ENCODE results near the gene ALDOB.
"Not testable (repeated sequence)": the region's sequence is repeated elsewhere in the genome, so short reads cannot be mapped to it uniquely, and the experiment has no call there.

Gene ALDOB

GRCh38 chr9:101384873-101385536 is 50.6 kb downstream of the ALDOB start, which contains the start of gene BAAT:
BAAT (minus strand) TSS chr9:101385006; CDS start chr9:101371404, 13,602 bp downstream.
- not testable (repeated sequence) for DNase-seq (ENCODE audit: low spot score); H2BK120ac ChIP-seq (ENCODE audit: low read depth, low read length); H2BK5ac ChIP-seq (ENCODE audit: low read length); H3K14ac ChIP-seq (ENCODE audit: low read length); H4K91ac ChIP-seq (ENCODE audit: low read depth, low read length, poor library complexity); H3K18ac ChIP-seq (ENCODE audit: low read length); H3K4me3 ChIP-seq (ENCODE audit: low read length in 2 of 2); H2BK12ac ChIP-seq (ENCODE audit: low read length); H3K27me3 ChIP-seq (ENCODE audit: control insufficient read depth in 3 of 3, insufficient read depth in 3 of 3, low read depth in 1 of 3, low read length in 3 of 3); H4K8ac ChIP-seq (ENCODE audit: low read depth, low read length); H2AK5ac ChIP-seq (ENCODE audit: low read depth, low read length); H3K79me1 ChIP-seq (ENCODE audit: low read depth, low read length); H3K4me1 ChIP-seq (ENCODE audit: control insufficient read depth in 2 of 2, insufficient read depth in 1 of 2, low read depth in 1 of 2, low read length in 2 of 2); H3K27ac ChIP-seq (replicated peaks; ENCODE audit: low read length); H3K4ac ChIP-seq (ENCODE audit: low read length); H3K9ac ChIP-seq (ENCODE audit: low read depth, low read length, poor library complexity); H2AFZ ChIP-seq (ENCODE audit: low read length); H3K23ac ChIP-seq (ENCODE audit: low read depth, low read length, poor library complexity); H2BK15ac ChIP-seq (ENCODE audit: low read length); H3K4me2 ChIP-seq (ENCODE audit: insufficient read depth, low read length, poor library complexity, severe bottlenecking)
- no CpG with 5 or more reads among the region's 11 CpGs for WGBS, 2 donors (ENCODE audit: extremely low coverage in 2 of 2, insufficient read length in 2 of 2, insufficient replicate concordance in 1 of 2)
- peaks cover 1 to 36% of the 10 kb centered on the region in 2 donors for H3K36me3 ChIP-seq (replicated peaks in 1 of 2; ENCODE audit: control insufficient read depth in 2 of 2, insufficient read depth in 2 of 2, low read length in 2 of 2)
- peaks cover 0 to 31% of the 10 kb centered on the region in 2 donors for H3K9me3 ChIP-seq (replicated peaks in 1 of 2; ENCODE audit: control insufficient read depth in 2 of 2, insufficient read depth in 1 of 2, low read depth in 1 of 2, low read length in 2 of 2)

- no CpG with 5 or more reads among the region's 2 CpGs for WGBS, 2 donors (ENCODE audit: extremely low coverage in 2 of 2, insufficient read length in 2 of 2, insufficient replicate concordance in 1 of 2)
- H3K79me1 ChIP-seq (ENCODE audit: low read depth, low read length), result no peaks in the 10 kb centered on the region
- H4K8ac ChIP-seq (ENCODE audit: low read depth, low read length), result no peak overlapping the region
- no peak overlapping the region for H3K27ac ChIP-seq (replicated peaks; ENCODE audit: low read length)
- no peak overlapping the region for H3K4me3 ChIP-seq (ENCODE audit: low read length in 2 of 2)
- no peak overlapping the region for H3K18ac ChIP-seq (ENCODE audit: low read length)
- no peak overlapping the region for H3K9ac ChIP-seq (ENCODE audit: low read depth, low read length, poor library complexity)
- H3K14ac ChIP-seq (ENCODE audit: low read length), result no peak overlapping the region
- no peak overlapping the region for H3K23ac ChIP-seq (ENCODE audit: low read depth, low read length, poor library complexity)
- no peak overlapping the region for H2BK12ac ChIP-seq (ENCODE audit: low read length)
- peaks cover 0 to 31% of the 10 kb centered on the region in 2 donors for H3K9me3 ChIP-seq (replicated peaks in 1 of 2; ENCODE audit: control insufficient read depth in 2 of 2, insufficient read depth in 1 of 2, low read depth in 1 of 2, low read length in 2 of 2)
- no peak overlapping the region for H2BK5ac ChIP-seq (ENCODE audit: low read length)
- H3K4me2 ChIP-seq (ENCODE audit: insufficient read depth, low read length, poor library complexity, severe bottlenecking), result no peak overlapping the region
- no peak overlapping the region for H2AFZ ChIP-seq (ENCODE audit: low read length)
- peaks cover 0 to 19% of the 10 kb centered on the region in 2 donors for H3K36me3 ChIP-seq (replicated peaks in 1 of 2; ENCODE audit: control insufficient read depth in 2 of 2, insufficient read depth in 2 of 2, low read length in 2 of 2)
- H2BK15ac ChIP-seq (ENCODE audit: low read length), result no peak overlapping the region
- H2AK5ac ChIP-seq (ENCODE audit: low read depth, low read length), result no peak overlapping the region
- no peak overlapping the region for H3K4ac ChIP-seq (ENCODE audit: low read length)
- no peak overlapping the region for H4K91ac ChIP-seq (ENCODE audit: low read depth, low read length, poor library complexity)
- no peak for DNase-seq (ENCODE audit: low spot score)
- H2BK120ac ChIP-seq (ENCODE audit: low read depth, low read length), result no peak overlapping the region
- no peaks in the 10 kb centered on the region for H3K27me3 ChIP-seq (ENCODE audit: control insufficient read depth in 3 of 3, insufficient read depth in 3 of 3, low read depth in 1 of 3, low read length in 3 of 3)
- H3K4me1 ChIP-seq (ENCODE audit: control insufficient read depth in 2 of 2, insufficient read depth in 1 of 2, low read depth in 1 of 2, low read length in 2 of 2), result no peaks in the 10 kb centered on the region
Observed at GRCh38 chr9:101383361-101383760, 52.2 kb downstream of the ALDOB start.

GRCh38 chr9:101381833-101382342 is 53.7 kb downstream of the ALDOB start:
- WGBS, 2 donors (ENCODE audit: extremely low coverage in 2 of 2, insufficient read length in 2 of 2, insufficient replicate concordance in 1 of 2), result no CpG with 5 or more reads among the region's 2 CpGs
- H3K4me2 ChIP-seq (ENCODE audit: insufficient read depth, low read length, poor library complexity, severe bottlenecking), result no peak overlapping the region
- H4K91ac ChIP-seq (ENCODE audit: low read depth, low read length, poor library complexity), result no peak overlapping the region

DNA sequence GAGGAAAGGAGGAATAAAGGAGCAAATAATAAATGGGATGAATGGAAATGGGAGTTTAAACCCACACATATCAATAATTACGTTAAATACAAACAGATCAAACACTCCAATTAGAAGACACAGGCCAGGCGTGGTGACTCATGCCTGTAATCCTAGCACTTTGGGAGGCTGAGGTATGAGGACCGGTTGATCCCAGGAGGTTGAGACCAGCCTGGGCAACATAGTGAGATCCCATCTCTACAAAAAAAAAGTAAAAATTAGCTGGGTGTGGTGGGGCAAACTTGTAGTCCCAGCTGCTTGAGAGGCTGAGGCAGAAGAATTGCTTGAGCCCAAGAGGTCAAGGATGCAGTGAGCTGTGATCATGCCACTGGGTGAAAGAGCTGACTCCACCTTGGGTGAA is 54.5 kb downstream of the ALDOB start:
- Histone ChIP-seq H2BK5ac (ENCODE audit: low read length) (no peak overlapping the region), H3K9me3 (replicated peaks in 1 of 2; ENCODE audit: control insufficient read depth in 2 of 2, insufficient read depth in 1 of 2, low read depth in 1 of 2, low read length in 2 of 2) (peaks cover 0 to 13% of the 10 kb centered on the region in 2 donors), H4K91ac (ENCODE audit: low read depth, low read length, poor library complexity) (no peak overlapping the region), H2BK120ac (ENCODE audit: low read depth, low read length) (no peak overlapping the region), H3K36me3 (replicated peaks in 1 of 2; ENCODE audit: control insufficient read depth in 2 of 2, insufficient read depth in 2 of 2, low read length in 2 of 2) (no peaks in the 10 kb centered on the region), H3K4me1 (ENCODE audit: control insufficient read depth in 2 of 2, insufficient read depth in 1 of 2, low read depth in 1 of 2, low read length in 2 of 2) (peaks cover 1 to 5% of the 10 kb centered on the region in 2 donors), H3K27me3 (ENCODE audit: control insufficient read depth in 3 of 3, insufficient read depth in 3 of 3, low read depth in 1 of 3, low read length in 3 of 3) (no peaks in the 10 kb centered on the region), H2BK12ac (ENCODE audit: low read length) (no peak overlapping the region), H3K4ac (ENCODE audit: low read length) (no peak overlapping the region), H3K4me3 (ENCODE audit: low read length in 2 of 2) (no peak overlapping the region), H2AFZ (ENCODE audit: low read length) (no peak overlapping the region), H4K8ac (ENCODE audit: low read depth, low read length) (no peak overlapping the region), H3K18ac (ENCODE audit: low read length) (no peak overlapping the region), H3K23ac (ENCODE audit: low read depth, low read length, poor library complexity) (no peak overlapping the region), H3K9ac (ENCODE audit: low read depth, low read length, poor library complexity) (no peak overlapping the region), H3K27ac (replicated peaks; ENCODE audit: low read length) (no peak overlapping the region), H3K14ac (ENCODE audit: low read length) (no peak overlapping the region), H2AK5ac (ENCODE audit: low read depth, low read length) (no peak overlapping the region), H2BK15ac (ENCODE audit: low read length) (no peak overlapping the region), H3K79me1 (ENCODE audit: low read depth, low read length) (no peaks in the 10 kb centered on the region), H3K4me2 (ENCODE audit: insufficient read depth, low read length, poor library complexity, severe bottlenecking) (no peak overlapping the region)
- no peak for DNase-seq (ENCODE audit: low spot score)
- no CpG with 5 or more reads among the region's 3 CpGs for WGBS, 2 donors (ENCODE audit: extremely low coverage in 2 of 2, insufficient read length in 2 of 2, insufficient replicate concordance in 1 of 2)

More at GRCh38 chr9:101381833-101382342, 53.7 kb downstream of the ALDOB start:
- H3K23ac ChIP-seq (ENCODE audit: low read depth, low read length, poor library complexity), result no peak overlapping the region
- H2BK5ac ChIP-seq (ENCODE audit: low read length), result no peak overlapping the region
- H3K4me3 ChIP-seq (ENCODE audit: low read length in 2 of 2), result no peak overlapping the region
- H2AK5ac ChIP-seq (ENCODE audit: low read depth, low read length), result no peak overlapping the region
- no peaks in the 10 kb centered on the region for H3K79me1 ChIP-seq (ENCODE audit: low read depth, low read length)
- H2BK15ac ChIP-seq (ENCODE audit: low read length), result no peak overlapping the region
- no peak overlapping the region for H3K18ac ChIP-seq (ENCODE audit: low read length)
- H3K27me3 ChIP-seq (ENCODE audit: control insufficient read depth in 3 of 3, insufficient read depth in 3 of 3, low read depth in 1 of 3, low read length in 3 of 3), result no peaks in the 10 kb centered on the region
- H3K14ac ChIP-seq (ENCODE audit: low read length), result no peak overlapping the region
- no peak overlapping the region for H2AFZ ChIP-seq (ENCODE audit: low read length)
- H3K9me3 ChIP-seq (replicated peaks in 1 of 2; ENCODE audit: control insufficient read depth in 2 of 2, insufficient read depth in 1 of 2, low read depth in 1 of 2, low read length in 2 of 2), result peaks cover 0 to 20% of the 10 kb centered on the region in 2 donors
- no peak for DNase-seq (ENCODE audit: low spot score)
- H2BK12ac ChIP-seq (ENCODE audit: low read length), result no peak overlapping the region
- H3K9ac ChIP-seq (ENCODE audit: low read depth, low read length, poor library complexity), result no peak overlapping the region
- H4K8ac ChIP-seq (ENCODE audit: low read depth, low read length), result no peak overlapping the region
- H3K4ac ChIP-seq (ENCODE audit: low read length), result no peak overlapping the region
- H3K27ac ChIP-seq (replicated peaks; ENCODE audit: low read length), result no peak overlapping the region
- H3K4me1 ChIP-seq (ENCODE audit: control insufficient read depth in 2 of 2, insufficient read depth in 1 of 2, low read depth in 1 of 2, low read length in 2 of 2), result no peaks in the 10 kb centered on the region
- H2BK120ac ChIP-seq (ENCODE audit: low read depth, low read length), result no peak overlapping the region
- H3K36me3 ChIP-seq (replicated peaks in 1 of 2; ENCODE audit: control insufficient read depth in 2 of 2, insufficient read depth in 2 of 2, low read length in 2 of 2), result peaks cover 0 to 4% of the 10 kb centered on the region in 2 donors
